ENCODE data around the gene GPR62.

The GPR62 gene

GRCh38 chr3:51937611-51938450 is 17.4 kb upstream of the GPR62 start:
- in situ Hi-C loops (cut with MboI; ENCODE audit: low sequenced_read_pairs), result no loop called here

GRCh38 chr3:51938780-51939425 is 16.3 kb upstream of the GPR62 start:
- in situ Hi-C loops (cut with MboI; ENCODE audit: low sequenced_read_pairs), result no loop called here

- in situ Hi-C loops (cut with MboI; ENCODE audit: low sequenced_read_pairs), result no loop called here
Observed at GRCh38 chr3:51940648-51941462, 14.3 kb upstream of the GPR62 start.

- in situ Hi-C loops (cut with MboI; ENCODE audit: low sequenced_read_pairs), result no loop called here
Observed at GRCh38 chr3:51941463-51941797, 13.8 kb upstream of the GPR62 start.

GRCh38 chr3:51941798-51942602 is 13.2 kb upstream of the GPR62 start, which contains the start of the genes PARP3 and RRP9:
Gene PARP3 (plus strand): TSS chr3:51942363. CDS start chr3:51943356, 993 bp downstream.
Gene RRP9 (minus strand): TSS chr3:51941904. CDS start chr3:51941867, 37 bp downstream.
- in situ Hi-C loops (cut with MboI; ENCODE audit: low sequenced_read_pairs), result no loop called here

GRCh38 chr3:51942603-51943450 is 12.4 kb upstream of the GPR62 start:
- in situ Hi-C loops (cut with MboI; ENCODE audit: low sequenced_read_pairs), result no loop called here

GRCh38 chr3:51943451-51944391 is 11.5 kb upstream of the GPR62 start:
- in situ Hi-C loops (cut with MboI; ENCODE audit: low sequenced_read_pairs), result no loop called here

GRCh38 chr3:51944451-51945021 is 10.6 kb upstream of the GPR62 start:
- in situ Hi-C loops (cut with MboI; ENCODE audit: low sequenced_read_pairs), result no loop called here

GRCh38 chr3:51945031-51945840 is 9.9 kb upstream of the GPR62 start:
- in situ Hi-C loops (cut with MboI; ENCODE audit: low sequenced_read_pairs), result no loop called here

- in situ Hi-C loops (cut with MboI; ENCODE audit: low sequenced_read_pairs), result no loop called here
Observed at GRCh38 chr3:51945926-51946705, 9.1 kb upstream of the GPR62 start.

GRCh38 chr3:51946796-51947195 is 8.4 kb upstream of the GPR62 start:
- in situ Hi-C loops (cut with MboI; ENCODE audit: low sequenced_read_pairs), result no loop called here

GRCh38 chr3:51947215-51947900 is 7.8 kb upstream of the GPR62 start:
- in situ Hi-C loops (cut with MboI; ENCODE audit: low sequenced_read_pairs), result no loop called here

GRCh38 chr3:51948016-51948580 is 7.1 kb upstream of the GPR62 start:
- in situ Hi-C loops (cut with MboI; ENCODE audit: low sequenced_read_pairs), result no loop called here

GRCh38 chr3:51949121-51949520 is 6.1 kb upstream of the GPR62 start:
- in situ Hi-C loops (cut with MboI; ENCODE audit: low sequenced_read_pairs), result no loop called here

- in situ Hi-C loops (cut with MboI; ENCODE audit: low sequenced_read_pairs), result no loop called here
Observed at GRCh38 chr3:51950899-51951298, 4.3 kb upstream of the GPR62 start.

- in situ Hi-C loops (cut with MboI; ENCODE audit: low sequenced_read_pairs), result no loop called here
Observed at GRCh38 chr3:51953445-51953844, 1.7 kb upstream of the GPR62 start.

Measured in HL-60/S4 (cell line).